Hair follicle dermal papilla cell (primary cell): ENCODE measurements around the gene NEB. TPM values are rescaled to one million over a fixed set of nuclear protein-coding genes. Genes with fewer than 3 reads are reported as not detected.

ENCODE experiments used
- total RNA-seq: library from RNA; depleted of rRNA; stranded (reverse); fragments of >200 nt; gene quantifications from 2 replicates; pipeline ENCODE4 v1.2.3, GENCODE V29; 2012

Gene NEB
- total RNA-seq, result 0.12 and 0.16 TPM in 2 replicates

GRCh38 chr2:151733771-151734672, at the start of gene NEB:
NEB (minus strand) TSS chr2:151734476; CDS start chr2:151733156, 1,320 bp downstream.

Other genes starting within 250 kb of the NEB start
- 51.2 and 57.4 TPM in 2 replicates for gene ARL5A, start 93.9 kb upstream of the NEB start, total RNA-seq